Measurements from ENCODE around the gene NKAIN4. TPM values are rescaled to one million over a fixed set of nuclear protein-coding genes. Genes with fewer than 3 reads are reported as not detected.

NKAIN4 gene
- total and polyA plus RNA-seq, 2 experiments from 2014 or later: 12.6 to 13.2 TPM

- DNase-seq (ENCODE audit: low spot score) (no peak), ATAC-seq (no peak)
- H3K4me3 ChIP-seq: no peak overlapping the region
- no peak overlapping the region for H3K4me2 ChIP-seq
- no peak overlapping the region for H2AFZ ChIP-seq
- H3F3A ChIP-seq (replicated peaks; ENCODE audit: low read depth): no peaks in the 10 kb centered on the region
- H3K36me3 ChIP-seq (ENCODE audit: insufficient read depth): no peaks in the 10 kb centered on the region; the same call in 1 of the 2 replicates
- H3K27me3 Mint-ChIP-seq (ENCODE audit: insufficient read depth, low read depth, poor library complexity): peaks cover 19% of the 10 kb centered on the region
- no peaks in the 10 kb centered on the region for H3K9me3 Mint-ChIP-seq
- H3K27ac Mint-ChIP-seq: no peak overlapping the region
- H3K27ac ChIP-seq (ENCODE audit: low read depth): no peak overlapping the region
- TF ChIP-seq EZH2 (IDR thresholded peaks at IDR 0.05; ENCODE audit: low read depth, unreplicated experiment): no peak
- no peak for TF ChIP-seq CREB1 (CRISPR knock-in tag; IDR thresholded peaks at IDR 0.05; ENCODE audit: low read depth)
- no peak for TF ChIP-seq STAT1 (IDR thresholded peaks at IDR 0.05; ENCODE audit: unreplicated experiment)
- no peak for TF ChIP-seq EZH2phosphoT487 (IDR thresholded peaks at IDR 0.05; ENCODE audit: unreplicated experiment)
- TF ChIP-seq NANOG (IDR thresholded peaks at IDR 0.05; ENCODE audit: borderline replicate concordance): no peak
- TF ChIP-seq POLR2AphosphoS5 (IDR thresholded peaks at IDR 0.05; ENCODE audit: low read depth): no peak
- no peak for TF ChIP-seq ETS1 (IDR thresholded peaks at IDR 0.05)
- no peak for TF ChIP-seq ZNF462 (CRISPR knock-in tag; IDR thresholded peaks at IDR 0.05)
- TF ChIP-seq JUNB (IDR thresholded peaks at IDR 0.05; ENCODE audit: unreplicated experiment): no peak
- TF ChIP-seq ZNF114 (CRISPR knock-in tag; IDR thresholded peaks at IDR 0.05): no peak
- TF ChIP-seq CTCF (conservative IDR thresholded peaks at IDR 0.05; ENCODE audit: low read depth in 2 of 2): no peak
- no peak for TF ChIP-seq REST (IDR thresholded peaks at IDR 0.05; ENCODE audit: unreplicated experiment)
- TF ChIP-seq ZNF331 (CRISPR knock-in tag; IDR thresholded peaks at IDR 0.05; ENCODE audit: low read depth): no peak
- H3K4me3 Mint-ChIP-seq: no peak overlapping the region
- no peaks in the 10 kb centered on the region for H3K27me3 ChIP-seq (ENCODE audit: insufficient read depth)
- peaks cover 19% of the 10 kb centered on the region for H3K36me3 Mint-ChIP-seq (ENCODE audit: low read depth)
- H3K79me2 ChIP-seq (replicated peaks; ENCODE audit: insufficient read depth): no peaks in the 10 kb centered on the region
- no peaks in the 10 kb centered on the region for H3K9me2 ChIP-seq (ENCODE audit: insufficient read depth)
- peaks cover 6% of the 10 kb centered on the region; the same call in 1 of the 2 replicates for H3K4me1 ChIP-seq (ENCODE audit: insufficient read depth)
- no peaks in the 10 kb centered on the region for H4K20me1 ChIP-seq (replicated peaks; ENCODE audit: insufficient read depth)
- H3K4me1 Mint-ChIP-seq: peaks cover 5% of the 10 kb centered on the region; the same call in 2 of the 3 replicates
Measured at GRCh38 chr20:63288581-63289251, 34.5 kb upstream of the NKAIN4 start.
